ENCODE data around the gene HNRNPCL1.

DNA sequence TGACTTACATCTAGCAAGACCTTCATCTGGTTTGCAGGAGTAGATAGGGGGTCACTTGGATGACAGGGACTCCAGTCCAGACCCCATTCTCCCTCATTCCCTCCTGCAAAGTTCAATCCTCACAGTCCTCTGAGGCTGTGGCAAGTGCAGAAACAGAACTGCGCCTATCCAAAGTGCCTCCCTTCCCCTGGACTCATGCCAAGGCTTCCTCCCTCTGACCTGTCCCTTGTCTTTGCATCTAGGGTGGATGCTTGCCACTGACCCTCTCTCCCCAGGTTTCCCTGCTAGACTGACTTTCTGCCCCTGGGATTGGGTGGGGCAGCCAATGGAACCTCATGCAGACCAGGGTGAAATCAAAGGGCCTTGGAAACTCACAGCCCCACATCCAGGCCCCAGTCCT is 38.6 kb downstream of the HNRNPCL1 start:
- TF ChIP-seq, protein P1, sequence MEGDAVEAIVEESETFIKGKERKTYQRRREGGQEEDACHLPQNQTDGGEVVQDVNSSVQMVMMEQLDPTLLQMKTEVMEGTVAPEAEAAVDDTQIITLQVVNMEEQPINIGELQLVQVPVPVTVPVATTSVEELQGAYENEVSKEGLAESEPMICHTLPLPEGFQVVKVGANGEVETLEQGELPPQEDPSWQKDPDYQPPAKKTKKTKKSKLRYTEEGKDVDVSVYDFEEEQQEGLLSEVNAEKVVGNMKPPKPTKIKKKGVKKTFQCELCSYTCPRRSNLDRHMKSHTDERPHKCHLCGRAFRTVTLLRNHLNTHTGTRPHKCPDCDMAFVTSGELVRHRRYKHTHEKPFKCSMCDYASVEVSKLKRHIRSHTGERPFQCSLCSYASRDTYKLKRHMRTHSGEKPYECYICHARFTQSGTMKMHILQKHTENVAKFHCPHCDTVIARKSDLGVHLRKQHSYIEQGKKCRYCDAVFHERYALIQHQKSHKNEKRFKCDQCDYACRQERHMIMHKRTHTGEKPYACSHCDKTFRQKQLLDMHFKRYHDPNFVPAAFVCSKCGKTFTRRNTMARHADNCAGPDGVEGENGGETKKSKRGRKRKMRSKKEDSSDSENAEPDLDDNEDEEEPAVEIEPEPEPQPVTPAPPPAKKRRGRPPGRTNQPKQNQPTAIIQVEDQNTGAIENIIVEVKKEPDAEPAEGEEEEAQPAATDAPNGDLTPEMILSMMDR (IDR thresholded peaks at IDR 0.05; ENCODE audit: low read depth, low read length) = no peak
- no peak for TF ChIP-seq EZH2phosphoT487 (IDR thresholded peaks at IDR 0.05; ENCODE audit: low read depth)

Data from OCI-LY3 (cell line).